DMS 273 (cell line): ENCODE data around the gene IER5.
"Not testable (repeated sequence)": the region's sequence is repeated elsewhere in the genome, so short reads cannot be mapped to it uniquely, and the experiment has no call there.

Experiments used
- DNase-seq: peaks from one replicate; lab custom pipeline; 2025; ENCODE audit not compliant: unreplicated experiment; lab: John Stamatoyannopoulos, UW

IER5 gene

GRCh38 chr1:181114574-181115367 is 26.3 kb downstream of the IER5 start:
- peak; percentile 13 for DNase-seq

- DNase-seq = no peak
These were observed 26.8 kb downstream of the IER5 start for GRCh38 chr1:181115368-181115684.

GRCh38 chr1:181115971-181116370 is 27.5 kb downstream of the IER5 start:
- DNase-seq = not testable (repeated sequence)

DNA sequence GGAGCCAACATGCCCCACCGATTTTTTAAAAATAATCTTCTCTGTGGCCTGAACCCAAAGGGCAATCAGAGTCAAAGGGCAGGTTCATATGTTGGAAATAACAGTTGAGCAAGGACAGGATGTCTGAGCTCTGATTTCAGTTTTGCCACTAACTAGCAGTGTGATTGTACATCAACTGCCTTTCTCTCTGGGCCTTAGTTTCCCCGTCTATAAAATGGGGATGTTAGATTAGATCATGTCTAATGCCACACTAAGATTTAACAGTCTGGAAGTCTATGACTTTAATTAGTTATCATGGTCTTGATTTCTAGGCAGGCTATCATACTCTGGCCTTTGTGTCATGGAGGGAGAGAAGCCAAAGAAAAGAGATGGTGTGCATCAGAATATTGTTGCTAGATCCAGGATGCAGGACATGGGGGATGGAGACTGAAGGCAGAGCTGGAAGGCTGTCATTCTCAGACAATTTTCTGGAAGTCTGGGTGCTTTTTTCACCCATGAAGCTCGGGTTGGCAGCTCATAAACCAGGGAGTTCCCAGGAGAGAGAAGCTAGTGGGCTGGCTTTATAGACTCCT is 28.4 kb downstream of the IER5 start:
- no peak for DNase-seq

DNA sequence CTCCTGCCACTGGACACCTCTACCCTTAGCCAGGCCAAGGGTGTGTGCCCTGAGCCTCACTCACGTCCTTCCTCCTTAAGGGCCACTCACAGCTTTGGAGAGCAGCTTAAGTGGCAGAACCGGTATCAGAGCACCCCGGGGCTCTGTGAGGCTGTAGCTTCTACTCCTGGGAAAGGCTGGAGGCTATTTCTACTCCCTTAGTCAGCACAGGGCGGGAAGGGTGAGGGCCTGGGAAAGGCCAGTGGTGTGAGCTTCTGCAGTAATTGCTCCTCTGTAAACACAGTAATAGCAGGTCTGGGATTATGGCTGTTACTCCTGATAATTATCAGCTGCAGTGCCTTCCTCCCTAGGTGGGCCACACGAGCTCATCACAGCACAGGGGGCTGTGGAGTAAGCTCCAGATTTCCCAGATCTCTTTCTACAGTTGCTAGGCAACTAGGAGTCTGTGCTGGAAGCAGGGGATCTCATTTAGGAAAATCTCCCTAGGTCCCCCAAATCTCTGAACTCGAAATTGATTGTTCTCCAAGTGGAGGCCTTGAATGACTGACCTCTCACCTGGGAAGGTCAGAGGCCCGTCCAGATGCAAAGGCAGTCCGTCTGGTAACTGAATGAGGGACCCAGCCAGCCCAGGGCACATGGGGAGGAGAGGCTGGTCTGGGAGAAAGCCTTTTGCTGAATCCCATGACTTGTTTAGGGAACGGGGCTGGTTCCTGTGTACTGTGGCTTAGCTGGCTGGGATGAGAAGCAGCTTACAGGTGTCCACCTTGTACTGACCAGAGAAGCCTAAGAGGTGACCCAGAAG is 29.3 kb downstream of the IER5 start:
- DNase-seq = peak; percentile 52

DNA sequence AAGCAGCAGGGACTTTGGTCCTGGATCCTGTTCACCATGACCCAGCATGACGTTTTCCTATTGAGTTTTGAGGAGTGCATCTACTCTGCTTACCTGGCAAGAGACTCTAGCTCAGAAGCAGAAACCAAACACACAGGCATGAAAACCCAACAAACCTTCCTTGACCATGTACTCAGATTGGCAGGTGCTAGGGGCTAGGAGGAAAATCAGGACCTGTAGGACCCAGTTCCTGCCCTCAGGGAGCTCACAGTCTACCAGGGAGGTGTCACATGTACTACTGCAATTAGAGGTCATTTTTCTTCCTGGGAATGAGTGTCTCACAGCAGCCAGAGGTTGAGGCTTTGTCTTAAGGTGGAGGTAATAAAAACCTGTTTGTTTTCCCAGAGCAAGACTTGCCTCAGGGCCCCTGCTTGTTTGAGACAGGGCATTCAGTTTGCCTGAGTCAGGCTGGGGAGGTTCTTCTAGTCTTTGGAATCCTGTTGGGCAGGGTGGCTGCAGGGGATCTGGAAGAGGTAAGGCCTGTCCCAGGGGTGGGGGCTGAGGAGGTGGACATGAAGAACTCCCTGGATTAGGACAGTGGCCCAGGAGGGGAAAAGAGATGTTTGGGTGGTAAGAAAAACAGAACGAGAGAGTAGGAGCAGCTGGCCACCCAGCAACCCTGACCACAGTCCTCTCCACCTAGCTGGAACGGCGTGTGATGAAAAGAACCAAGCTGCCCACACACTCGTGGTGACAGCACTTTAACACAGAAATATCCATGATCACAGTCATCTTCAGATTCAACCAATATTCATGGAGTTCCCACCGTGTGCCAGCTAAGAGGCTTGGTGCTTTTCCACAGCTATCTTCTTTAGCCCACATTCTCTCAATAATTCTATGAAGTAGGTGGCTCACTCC is 30.8 kb downstream of the IER5 start:
- no peak for DNase-seq

DNA sequence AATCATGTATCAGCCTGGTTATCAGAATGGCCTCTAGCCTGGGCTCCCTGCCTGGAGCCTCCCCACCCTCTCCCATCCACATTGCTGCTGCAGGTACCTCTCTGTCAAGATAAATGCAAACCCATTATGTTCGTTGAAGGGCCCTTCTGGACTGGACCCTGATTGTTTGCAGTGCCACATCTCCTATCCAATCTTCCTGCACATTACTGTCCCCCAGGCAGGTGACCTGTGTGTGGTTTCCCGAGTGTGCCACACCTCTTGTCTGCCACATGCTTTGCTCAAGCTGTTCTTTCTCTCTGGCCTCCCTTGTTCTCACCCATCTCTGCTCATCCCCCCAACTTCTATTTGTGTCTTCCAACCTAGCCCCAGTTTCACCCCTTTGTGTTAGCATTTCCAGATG is 32.4 kb downstream of the IER5 start:
- no peak for DNase-seq

- no peak for DNase-seq
These were observed 33.0 kb downstream of the IER5 start for GRCh38 chr1:181121498-181121897.

DNA sequence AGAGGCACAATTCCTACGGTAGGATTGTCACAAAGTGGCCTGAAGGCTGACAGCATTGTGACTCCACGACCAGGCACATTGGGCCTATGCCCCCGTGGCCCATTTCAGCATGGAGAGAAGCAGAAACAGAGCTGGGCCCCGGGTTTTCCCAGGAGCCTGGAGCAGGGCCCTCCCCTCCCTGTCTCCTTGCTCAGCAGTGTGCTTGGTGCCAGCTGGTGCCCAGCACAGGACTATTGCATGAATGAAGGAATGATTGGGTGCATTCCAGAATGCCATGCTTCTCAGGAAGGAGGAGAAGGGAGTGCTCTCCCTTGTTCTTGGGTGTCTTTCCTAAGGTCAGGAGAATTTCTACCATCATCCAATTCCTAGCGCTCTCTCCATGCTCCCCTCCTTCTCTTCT is 33.7 kb downstream of the IER5 start:
- peak; percentile 57 for DNase-seq

DNA sequence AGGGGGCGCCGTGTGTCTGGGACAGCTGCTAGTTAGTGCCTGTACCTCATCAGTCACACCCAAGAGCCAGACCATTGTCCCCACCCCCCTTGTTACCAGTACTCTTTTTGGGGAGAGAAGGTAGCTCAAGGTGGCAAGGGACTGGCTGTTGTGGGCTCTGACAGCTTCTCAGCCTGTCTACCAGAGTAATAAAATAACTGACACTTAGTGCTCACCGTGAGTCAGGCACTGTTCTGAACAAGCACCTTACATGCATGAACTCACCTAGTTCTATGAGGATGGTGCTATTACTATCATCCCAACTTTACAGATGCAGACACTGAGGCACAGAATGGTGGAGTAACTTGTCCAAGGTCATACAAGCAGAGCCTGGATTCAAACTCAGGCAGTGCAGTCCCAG is 34.7 kb downstream of the IER5 start:
- DNase-seq = no peak

DNA sequence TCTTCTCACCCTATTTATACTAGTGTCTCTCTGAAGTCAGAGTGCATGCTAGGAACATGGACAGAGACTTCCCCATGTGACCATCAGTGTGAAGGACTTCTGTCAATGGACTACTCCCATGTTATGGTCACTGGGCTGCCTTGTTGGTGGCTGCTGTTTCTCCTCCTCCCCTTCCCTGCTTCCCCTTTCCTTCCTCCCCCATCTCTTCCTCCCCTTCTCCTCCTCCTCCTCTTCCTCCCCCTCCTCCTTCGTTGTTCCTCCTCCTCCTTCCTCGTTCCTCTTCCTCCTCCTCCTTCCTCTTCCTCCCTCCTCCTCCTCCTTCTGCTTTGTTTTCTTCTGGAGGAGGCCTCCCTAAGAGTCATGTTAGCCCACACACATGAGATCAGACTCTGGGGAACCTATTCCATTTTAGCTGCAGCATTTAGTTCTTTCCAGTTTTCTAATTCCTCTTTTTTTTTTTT is 35.8 kb downstream of the IER5 start:
- DNase-seq = no peak

GRCh38 chr1:181126289-181126688 is 37.8 kb downstream of the IER5 start:
- peak; percentile 47 for DNase-seq

DNA sequence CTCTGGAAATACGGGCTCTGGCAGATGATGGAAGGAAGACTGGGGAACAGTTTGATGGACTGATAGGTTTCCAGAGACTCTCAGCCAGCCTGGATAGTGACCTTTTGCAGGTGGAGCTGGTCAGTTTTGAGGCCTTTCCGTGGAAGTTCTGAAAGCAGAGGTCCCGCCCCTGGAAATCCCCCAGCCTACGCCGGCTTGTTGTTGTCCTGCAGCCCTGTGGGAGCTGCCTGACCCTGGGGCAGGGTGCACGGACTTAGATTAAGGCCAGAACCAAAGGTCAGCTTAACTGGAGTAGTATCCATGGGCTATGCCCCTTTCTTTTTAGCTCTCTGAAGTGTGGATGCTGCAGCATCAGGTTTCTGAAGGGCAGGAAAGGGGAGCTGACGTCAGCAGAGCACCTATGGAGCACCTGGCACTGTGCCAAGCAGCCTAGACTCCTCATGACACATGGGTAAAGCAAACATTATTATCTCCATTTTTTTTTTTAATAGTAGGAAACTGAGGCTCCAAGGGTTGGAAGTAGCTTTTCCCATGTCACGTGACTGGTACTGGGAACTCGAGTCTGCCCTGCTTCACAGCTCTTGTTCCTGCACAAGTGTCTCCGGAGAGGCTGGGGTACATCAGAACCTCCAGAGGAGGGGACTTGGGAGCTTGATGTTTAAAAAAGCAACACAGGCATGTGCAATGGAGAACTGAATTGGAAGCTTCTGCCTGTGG is 38.5 kb downstream of the IER5 start:
- DNase-seq = peak; percentile 86

- DNase-seq = peak; percentile 40
These were observed 39.5 kb downstream of the IER5 start for GRCh38 chr1:181127898-181128453.

- DNase-seq = peak; percentile 98
These were observed 40.3 kb downstream of the IER5 start for GRCh38 chr1:181128592-181129497.

GRCh38 chr1:181129771-181130606 is 41.5 kb downstream of the IER5 start:
- peak; percentile 88 for DNase-seq

DNA sequence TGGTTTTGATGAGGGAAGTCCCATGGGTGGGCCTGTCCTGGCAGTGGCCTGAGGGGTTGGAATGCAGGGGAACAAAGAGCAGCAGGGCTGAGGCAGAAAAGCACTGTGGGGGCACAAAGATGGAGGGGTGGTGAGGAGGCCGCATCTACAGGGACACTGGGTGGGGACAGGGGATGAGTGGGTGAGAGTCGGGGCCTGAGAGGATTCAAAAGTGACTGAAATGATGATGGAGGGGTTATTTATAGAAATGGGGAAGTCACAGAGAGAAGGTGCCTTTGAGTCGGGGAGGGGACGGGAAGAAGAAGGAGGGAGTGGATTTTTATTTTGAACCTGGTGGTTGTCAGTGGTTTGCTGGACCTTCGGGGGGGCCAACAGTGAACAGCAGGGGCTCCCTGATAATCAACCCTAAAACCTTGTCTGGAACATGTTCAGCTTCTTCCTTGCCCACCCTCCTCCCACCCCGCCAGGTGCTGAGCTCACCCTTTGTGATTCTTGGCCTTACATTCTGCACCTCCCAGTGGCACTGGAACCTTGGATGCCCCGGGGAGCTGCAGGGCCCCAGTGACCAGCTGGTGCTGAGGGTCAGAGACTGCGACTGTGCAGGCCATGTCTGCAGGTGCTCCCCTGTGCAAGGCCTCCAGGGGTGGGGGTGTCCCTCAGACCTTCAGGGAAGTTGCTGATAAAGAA is 42.9 kb downstream of the IER5 start:
- DNase-seq = peak; percentile 65
